Esophagus squamous epithelium (tissue), 4 donors: ENCODE measurements around the gene SMIM36.

ENCODE experiments used
- CTCF ChIP-seq, 6 experiments: fragments of 450-650 bp in 4 of 6; fragments of 200-600 bp in 2 of 6; sonication (generic) in 2 of 6; IDR thresholded peaks; one replicate each; pipeline ENCODE4 v1.5.1; 2016 to 2019; ENCODE audit warnings: antibody characterized with exemption in 6 of 6, mild to moderate bottlenecking in 4 of 6, moderate library complexity in 4 of 6
- POLR2A ChIP-seq, 4 donors: fragments of 450-650 bp; IDR thresholded peaks; one replicate each; pipeline ENCODE4 v1.6.1; 2017; ENCODE audit warnings: antibody characterized with exemption in 4 of 4, mild to moderate bottlenecking in 4 of 4, moderate library complexity in 3 of 4

- TF ChIP-seq CTCF (IDR thresholded peaks at IDR 0.05) (no peak), POLR2A (IDR thresholded peaks at IDR 0.05) (no peak)
Measured at GRCh38 chr17:55453839-55454557, 57.3 kb downstream of the SMIM36 start.
